TTC549 (cell line): ENCODE measurements around the gene DYNLL1.
"Not testable (repeated sequence)": the region's sequence is repeated elsewhere in the genome, so short reads cannot be mapped to it uniquely, and the experiment has no call there.

Experiments
- FAIRE-seq: peaks from 2 replicates; lab custom pipeline; 2012; peaks lifted over from hg19 to GRCh38; lab: Jason Lieb, UNC

Gene DYNLL1

DNA sequence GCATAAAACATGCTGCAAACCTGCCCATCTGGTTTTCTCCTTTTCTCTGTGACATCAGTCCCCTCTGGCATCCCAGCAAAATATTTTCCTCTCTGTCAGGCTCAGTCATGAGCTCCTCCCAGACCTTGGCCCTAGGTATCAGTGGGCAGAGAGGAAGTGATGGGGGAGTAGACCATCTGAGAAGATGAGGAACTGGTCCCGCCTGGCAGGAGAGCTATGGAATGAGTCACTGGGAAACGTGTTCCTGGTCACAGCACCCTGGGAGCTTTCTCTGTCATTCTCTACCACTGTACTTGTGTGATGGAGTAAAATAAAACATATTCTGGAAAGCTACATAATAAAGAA, 21.3 kb upstream of the DYNLL1 start:
- no peak for FAIRE-seq

DNA sequence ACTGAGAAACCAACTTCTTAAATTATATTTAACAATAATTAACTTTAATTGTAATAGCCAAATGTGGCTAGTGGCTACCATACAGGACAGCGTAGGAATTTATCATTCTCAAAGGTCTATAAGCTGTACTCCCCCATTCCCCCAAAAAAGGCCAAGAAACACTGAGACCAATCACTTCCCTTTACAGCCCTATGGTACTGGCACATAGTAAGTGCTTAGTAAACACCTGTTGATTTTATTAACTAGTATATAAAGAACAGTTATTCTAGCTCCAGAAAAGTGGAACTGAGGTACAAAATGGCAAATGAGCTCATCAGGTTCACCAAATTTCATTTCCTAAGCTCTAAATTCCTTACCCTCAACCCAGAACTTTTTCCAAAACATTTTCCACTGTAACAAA, 20.3 kb upstream of the DYNLL1 start:
- FAIRE-seq, result no peak

- no peak for FAIRE-seq
Measured at GRCh38 chr12:120479458-120479857, 16.5 kb upstream of the DYNLL1 start.

DNA sequence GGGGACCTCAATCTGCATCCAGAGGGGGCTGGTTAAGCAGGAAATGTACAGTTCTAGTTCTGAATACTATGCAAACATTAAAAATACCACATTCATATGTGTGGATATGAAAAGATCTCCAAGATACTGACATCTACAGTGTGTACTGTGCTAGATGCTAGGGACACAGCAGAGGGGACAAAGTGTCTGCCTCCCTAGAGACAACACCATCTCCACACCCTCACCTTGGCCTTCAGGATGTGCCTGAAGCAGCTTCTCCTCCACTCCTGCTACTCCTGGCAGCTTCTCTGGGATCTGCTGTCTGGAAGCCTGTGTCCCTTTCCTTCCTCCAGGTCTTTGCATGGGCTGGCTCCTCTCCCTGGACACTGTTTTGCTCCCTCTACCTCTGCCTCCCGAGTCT, 15.7 kb upstream of the DYNLL1 start:
- FAIRE-seq, result no peak

GRCh38 chr12:120481022-120481767, 14.7 kb upstream of the DYNLL1 start:
- no peak for FAIRE-seq

DNA sequence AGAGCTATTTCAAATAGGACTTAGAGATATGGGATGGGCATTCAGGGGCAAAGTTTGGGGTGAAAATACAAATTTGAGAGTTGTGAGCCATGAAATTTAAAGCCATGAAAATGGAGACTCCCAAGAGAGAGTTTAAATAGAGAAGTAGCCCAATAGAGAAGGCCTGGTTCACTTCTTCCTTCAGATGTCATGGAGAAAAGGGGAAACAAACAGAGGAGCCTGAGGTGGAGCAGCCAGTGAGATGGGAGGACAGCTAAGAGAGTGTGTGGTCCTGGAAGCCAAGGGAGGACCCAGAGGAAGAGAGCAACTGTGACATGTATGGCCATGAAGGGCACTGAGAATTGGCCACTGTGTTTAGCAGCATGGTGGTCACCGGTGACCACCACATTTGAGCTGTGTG, 12.3 kb upstream of the DYNLL1 start:
- FAIRE-seq, result no peak

DNA sequence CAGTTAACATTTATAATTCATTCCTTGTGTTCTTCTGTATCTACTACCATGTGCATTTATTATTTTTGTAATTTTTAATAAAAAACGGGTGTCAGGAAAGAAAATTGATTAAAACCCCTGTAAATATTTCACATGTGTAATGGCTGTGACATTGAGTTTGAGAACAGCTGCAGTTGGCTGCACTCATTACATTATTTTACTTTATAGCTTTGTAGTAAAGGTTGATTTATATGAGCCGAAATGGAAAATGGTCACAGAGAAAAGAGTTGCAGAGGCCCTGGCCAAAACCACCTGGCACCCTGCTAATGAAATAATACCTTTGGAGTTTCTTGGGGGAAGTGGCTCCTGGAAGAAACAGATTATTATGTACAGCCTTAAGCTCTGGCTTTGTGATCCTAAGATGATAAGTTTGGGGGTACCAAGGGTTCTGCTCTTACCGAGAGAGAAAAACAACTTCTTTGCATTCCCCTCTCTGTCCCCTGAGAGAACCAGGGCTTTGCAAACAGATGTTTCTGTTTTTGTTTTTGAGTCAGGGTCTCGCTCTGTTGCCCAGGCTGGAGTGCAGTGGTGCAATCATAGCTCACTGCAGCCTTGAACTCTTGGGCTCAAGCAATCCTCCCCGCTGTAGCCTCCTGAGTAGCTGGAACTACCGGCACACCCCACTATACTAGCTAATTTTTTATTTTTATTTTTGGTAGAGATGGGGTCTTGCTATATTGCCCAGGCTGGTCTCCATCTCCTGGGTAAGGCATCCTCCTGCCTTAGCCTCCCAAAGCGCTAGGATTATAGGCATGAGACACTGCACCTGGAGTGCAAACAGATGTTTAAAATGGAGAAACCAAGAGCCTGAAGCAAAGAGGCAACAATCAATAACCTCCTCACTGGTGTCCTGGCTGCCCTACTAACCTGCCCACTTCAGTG, 9.7 kb upstream of the DYNLL1 start:
- no peak for FAIRE-seq

GRCh38 chr12:120487552-120487951, 8.4 kb upstream of the DYNLL1 start:
- FAIRE-seq, result not testable (repeated sequence)

DNA sequence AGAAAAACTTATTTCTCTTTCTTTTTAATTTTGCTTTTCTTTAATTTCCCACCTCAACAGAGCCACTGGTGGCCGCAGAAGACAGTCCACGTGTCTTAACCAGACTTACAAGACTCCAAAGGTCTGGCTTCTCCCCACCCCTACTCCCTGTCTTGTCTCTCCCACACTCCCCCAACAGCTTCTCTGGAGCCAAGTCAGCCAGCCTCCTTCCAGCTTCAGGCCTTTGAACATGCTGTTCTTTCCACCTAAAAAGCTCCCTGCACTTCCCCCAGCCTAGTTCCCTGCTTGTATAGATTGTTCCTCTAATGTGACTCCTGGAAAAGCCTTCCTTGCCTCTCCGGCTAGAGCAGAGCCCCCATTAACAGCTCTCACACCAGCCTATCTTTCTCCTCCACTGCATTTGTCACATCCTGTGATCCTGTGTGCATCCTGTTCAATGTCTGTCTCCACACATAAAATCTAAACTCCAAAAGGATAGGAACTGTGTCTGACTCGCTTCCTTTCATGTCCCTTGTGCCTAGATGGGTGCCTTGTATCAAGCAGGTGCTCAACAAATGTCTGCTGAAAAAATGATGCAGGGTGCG, 7.8 kb upstream of the DYNLL1 start:
- no peak for FAIRE-seq

- no peak for FAIRE-seq
Measured at GRCh38 chr12:120489018-120489417, 6.9 kb upstream of the DYNLL1 start.

DNA sequence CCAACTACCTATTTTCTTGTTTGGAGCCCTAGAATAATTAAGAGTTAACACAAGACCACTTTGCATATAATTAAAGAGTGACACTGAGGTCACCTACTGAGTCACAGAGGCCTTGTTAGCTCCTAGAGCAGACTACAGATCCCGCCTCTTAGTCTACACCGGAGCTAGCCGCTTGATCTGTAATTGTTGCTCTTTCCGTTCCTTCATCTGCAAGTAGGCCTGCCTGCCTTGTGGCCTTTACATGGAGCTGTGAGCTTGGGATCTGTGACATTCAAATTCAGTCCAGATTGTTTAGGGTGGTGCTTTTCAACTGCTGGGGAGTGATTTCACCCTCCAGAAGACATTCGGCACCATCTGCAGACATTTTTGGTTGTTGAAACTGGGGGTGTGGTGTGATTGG, 5.6 kb upstream of the DYNLL1 start:
- no peak for FAIRE-seq

DNA sequence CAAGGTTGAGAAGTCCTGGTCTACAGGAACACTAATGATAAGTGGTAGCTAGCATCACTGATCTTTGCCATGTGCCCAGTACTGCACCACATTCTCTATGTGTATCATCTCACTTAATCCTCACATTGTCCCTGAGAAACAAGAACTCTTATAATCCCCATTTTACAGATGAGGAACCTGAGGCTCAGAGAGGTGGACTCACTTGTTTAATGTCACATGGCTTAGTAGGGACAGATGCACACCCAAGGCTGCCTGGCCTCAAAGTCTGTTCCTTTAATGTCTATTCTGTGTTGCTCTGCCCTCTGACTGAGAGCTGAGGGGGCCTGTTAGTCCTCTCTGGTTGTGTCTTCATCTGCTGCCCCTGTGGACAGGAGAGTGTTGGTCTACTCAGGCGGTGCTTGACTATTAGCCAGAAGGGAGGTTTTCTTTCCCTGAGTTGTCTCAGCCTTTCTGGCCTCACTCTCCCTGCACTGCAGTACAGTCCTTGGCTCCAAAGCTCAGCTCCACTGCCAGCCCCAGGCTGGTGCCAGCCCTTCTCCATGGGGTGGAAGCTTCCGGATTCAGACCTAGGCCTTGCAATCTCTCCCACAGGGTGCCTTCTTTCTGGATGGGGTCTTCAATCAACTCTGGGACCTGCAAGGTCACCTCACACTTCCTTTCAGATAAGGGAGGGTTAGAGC, 4.9 kb upstream of the DYNLL1 start:
- FAIRE-seq, result no peak

DNA sequence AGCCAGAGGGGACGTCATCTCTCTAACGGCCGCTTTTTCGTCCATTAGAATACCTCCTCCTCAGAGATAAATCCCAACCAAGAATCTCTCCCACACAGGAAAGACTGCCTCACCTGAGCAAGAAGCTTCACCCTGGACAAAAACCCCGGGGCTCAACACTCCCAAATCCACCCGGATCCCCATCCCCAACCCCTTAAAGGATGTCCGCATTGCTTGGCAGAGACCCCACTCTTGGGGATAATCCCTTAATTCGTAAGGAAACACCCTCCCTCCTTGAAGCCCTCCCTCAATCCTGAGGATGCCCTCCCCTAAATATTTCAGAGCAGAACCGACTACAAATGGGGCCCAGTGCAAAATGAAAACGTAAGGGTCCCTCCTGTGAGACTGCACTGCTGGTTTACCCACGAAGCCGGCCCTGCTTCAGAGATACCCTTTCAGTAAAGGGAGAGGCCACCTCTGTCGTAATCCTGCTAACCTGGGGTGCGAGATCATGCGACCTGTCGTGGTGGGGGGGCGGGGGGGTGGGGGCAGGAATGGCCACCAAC, 655 bp upstream of the DYNLL1 start:
- FAIRE-seq, result no peak

- no peak for FAIRE-seq
Measured at GRCh38 chr12:120496413-120497340, 764 bp downstream of the DYNLL1 start.

GRCh38 chr12:120497524-120498150, 1.7 kb downstream of the DYNLL1 start:
- no peak for FAIRE-seq

- FAIRE-seq, result no peak
Measured at GRCh38 chr12:120498870-120499515, 3.1 kb downstream of the DYNLL1 start.

GRCh38 chr12:120500581-120500980, 4.7 kb downstream of the DYNLL1 start:
- no peak for FAIRE-seq

- FAIRE-seq, result no peak
Measured at GRCh38 chr12:120504587-120504986, 8.7 kb downstream of the DYNLL1 start.

GRCh38 chr12:120508537-120508936, 12.6 kb downstream of the DYNLL1 start:
- FAIRE-seq, result no peak

- FAIRE-seq, result no peak
Measured at GRCh38 chr12:120514002-120514401, 18.1 kb downstream of the DYNLL1 start.
